ENCODE measurements around the gene LKAAEAR1. TPM values are rescaled to one million over a fixed set of nuclear protein-coding genes. Genes with fewer than 3 reads are reported as not detected.

LKAAEAR1 gene
- total and polyA plus RNA-seq, 12 donors = 0.12 TPM; not detected in 11

DNA sequence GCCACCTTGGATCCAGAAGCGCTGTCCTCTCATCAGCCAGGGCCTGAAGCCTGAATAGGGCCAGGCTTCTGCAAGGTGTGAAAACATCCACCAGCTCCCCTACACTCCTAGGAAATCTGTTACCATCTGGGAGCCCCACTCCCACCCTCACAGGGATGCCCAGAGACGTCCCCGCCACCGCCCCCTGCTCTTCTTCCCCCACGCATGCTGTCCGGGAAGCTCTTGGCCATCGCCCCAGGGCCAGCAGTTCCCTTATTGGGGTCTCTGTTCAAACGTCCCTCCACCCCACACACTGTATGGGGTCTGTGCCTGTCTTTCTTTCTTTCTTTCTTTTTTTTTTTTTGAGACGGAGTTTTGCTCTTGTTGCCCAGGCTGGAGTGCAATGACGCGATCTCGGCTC lies 8.6 kb downstream of the LKAAEAR1 start:
- DNase-seq = no peak

DNA sequence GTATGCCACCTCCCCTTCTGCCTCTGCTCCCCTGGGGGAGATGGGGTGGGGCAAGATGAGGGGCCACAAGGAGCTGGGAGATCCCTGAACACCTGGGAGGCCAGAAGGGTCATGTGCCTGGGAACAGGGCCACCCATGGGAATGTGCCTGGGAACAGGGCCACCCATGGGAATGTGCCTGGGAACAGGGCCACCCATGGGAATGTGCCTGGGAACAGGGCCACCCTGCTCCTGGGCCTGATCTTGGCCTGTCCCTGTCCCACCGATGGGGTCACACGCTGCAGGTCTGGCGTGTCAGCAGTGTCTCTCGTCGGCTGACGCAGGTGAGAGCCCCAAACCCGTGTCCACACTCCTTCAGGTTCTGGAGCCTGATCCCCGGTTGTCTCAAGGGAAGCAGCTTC lies 9.2 kb downstream of the LKAAEAR1 start:
- TF ChIP-seq, protein P1, sequence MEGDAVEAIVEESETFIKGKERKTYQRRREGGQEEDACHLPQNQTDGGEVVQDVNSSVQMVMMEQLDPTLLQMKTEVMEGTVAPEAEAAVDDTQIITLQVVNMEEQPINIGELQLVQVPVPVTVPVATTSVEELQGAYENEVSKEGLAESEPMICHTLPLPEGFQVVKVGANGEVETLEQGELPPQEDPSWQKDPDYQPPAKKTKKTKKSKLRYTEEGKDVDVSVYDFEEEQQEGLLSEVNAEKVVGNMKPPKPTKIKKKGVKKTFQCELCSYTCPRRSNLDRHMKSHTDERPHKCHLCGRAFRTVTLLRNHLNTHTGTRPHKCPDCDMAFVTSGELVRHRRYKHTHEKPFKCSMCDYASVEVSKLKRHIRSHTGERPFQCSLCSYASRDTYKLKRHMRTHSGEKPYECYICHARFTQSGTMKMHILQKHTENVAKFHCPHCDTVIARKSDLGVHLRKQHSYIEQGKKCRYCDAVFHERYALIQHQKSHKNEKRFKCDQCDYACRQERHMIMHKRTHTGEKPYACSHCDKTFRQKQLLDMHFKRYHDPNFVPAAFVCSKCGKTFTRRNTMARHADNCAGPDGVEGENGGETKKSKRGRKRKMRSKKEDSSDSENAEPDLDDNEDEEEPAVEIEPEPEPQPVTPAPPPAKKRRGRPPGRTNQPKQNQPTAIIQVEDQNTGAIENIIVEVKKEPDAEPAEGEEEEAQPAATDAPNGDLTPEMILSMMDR (IDR thresholded peaks at IDR 0.05) = no peak
- ATAC-seq (no peak), DNase-seq (no peak)
- no peak overlapping the region for H3K4me3 ChIP-seq
- H3K9me3 ChIP-seq = no peaks in the 10 kb centered on the region
- no peaks in the 10 kb centered on the region for H3K27me3 ChIP-seq
- 89 to 91% methylated on average over 8 of the region's 8 CpGs for WGBS, 2 donors
- intact Hi-C loops (cut with DNase I) = no loop called here
- H3K4me1 ChIP-seq = peaks cover 9 to 22% (median 18%) of the 10 kb centered on the region in 9 donors
- peaks cover 0 to 59% (median 0%) of the 10 kb centered on the region in 9 donors for H3K36me3 ChIP-seq
- H3K27ac ChIP-seq = no peak overlapping the region

More for the DNA sequence above, 8.6 kb downstream of the LKAAEAR1 start:
- Histone ChIP-seq H3K9me3 (no peaks in the 10 kb centered on the region), H3K27me3 (no peaks in the 10 kb centered on the region), H3K36me3 (peaks cover 0 to 53% (median 0%) of the 10 kb centered on the region in 9 donors), H3K27ac (no peak overlapping the region), H3K4me1 (peaks cover 9 to 26% (median 18%) of the 10 kb centered on the region in 9 donors), H3K4me3 (no peak overlapping the region)
- no peak for ATAC-seq
- 92 to 95% methylated on average over 12 of the region's 12 CpGs for WGBS, 2 donors
- intact Hi-C loops (cut with DNase I) = no loop called here
- TF ChIP-seq, protein P1 (IDR thresholded peaks at IDR 0.05) = no peak

DNA sequence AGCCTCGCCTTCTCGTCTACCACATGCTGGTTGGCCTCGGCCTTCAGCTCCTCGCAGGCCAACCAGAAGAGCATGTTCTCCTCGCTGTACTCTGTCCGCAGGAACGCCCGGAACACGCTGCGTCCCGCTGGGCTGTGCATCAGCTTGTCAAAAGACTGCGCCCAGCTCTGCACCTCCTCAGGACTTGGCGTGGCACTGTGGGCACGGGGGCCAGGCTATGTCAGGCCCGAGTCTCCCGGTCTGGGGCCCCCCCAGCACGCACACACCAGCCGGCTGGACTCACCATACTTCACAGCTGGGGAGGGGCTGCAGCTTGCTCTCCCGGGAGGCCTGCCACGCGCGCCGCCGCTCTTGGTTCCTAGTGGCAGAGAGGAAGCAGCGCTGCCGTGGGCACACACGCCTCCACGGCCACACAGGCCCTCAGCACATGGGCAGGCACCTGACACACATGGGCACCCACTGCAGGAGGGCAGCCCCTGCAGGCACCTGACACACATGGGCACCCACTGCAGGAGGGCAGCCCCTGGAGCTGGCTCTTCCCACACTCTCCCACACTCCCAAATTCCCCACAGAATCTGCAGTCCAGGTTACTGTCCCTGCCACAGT lies 9.9 kb downstream of the LKAAEAR1 start:
- TF ChIP-seq, protein P1 (IDR thresholded peaks at IDR 0.05) = no peak
- Histone ChIP-seq H3K36me3 (peaks cover 0 to 59% (median 0%) of the 10 kb centered on the region in 9 donors), H3K9me3 (no peaks in the 10 kb centered on the region), H3K4me1 (peaks cover 9 to 24% (median 17%) of the 10 kb centered on the region in 9 donors), H3K27me3 (no peaks in the 10 kb centered on the region), H3K4me3 (no peak overlapping the region), H3K27ac (no peak overlapping the region)
- intact Hi-C loops (cut with DNase I) = no loop called here
- WGBS, 2 donors = 92 to 94% methylated on average over 28 of the region's 28 CpGs
- no peak for ATAC-seq
- no peak for DNase-seq

- intact Hi-C loops (cut with DNase I) = no loop called here
- H3K36me3 ChIP-seq = peaks cover 0 to 59% (median 0%) of the 10 kb centered on the region in 9 donors
- 91 to 93% methylated on average over 37 of the region's 37 CpGs for WGBS, 2 donors
These were observed 10.6 kb downstream of the LKAAEAR1 start for GRCh38 chr20:64073476-64074183.

More at GRCh38 chr20:64073476-64074183, 10.6 kb downstream of the LKAAEAR1 start:
- ATAC-seq (no peak), DNase-seq (no peak)
- TF ChIP-seq, protein P1 (IDR thresholded peaks at IDR 0.05) = no peak
- Histone ChIP-seq H3K27me3 (no peaks in the 10 kb centered on the region), H3K4me3 (no peak overlapping the region), H3K27ac (no peak overlapping the region), H3K4me1 (peaks cover 5 to 18% (median 11%) of the 10 kb centered on the region in 9 donors), H3K9me3 (no peaks in the 10 kb centered on the region)

Data from heart right ventricle (tissue), 16 donors.